SK-N-SH (cell line): ENCODE measurements around the gene METTL4. TPM values are rescaled to one million over a fixed set of nuclear protein-coding genes. Genes with fewer than 3 reads are reported as not detected.

Experiments
- CTCF ChIA-PET: fragments of 300-600, 350-600 bp; formaldehyde crosslinking; extraction: SDS; loops from one replicate; lab custom pipeline; 2021; lab: Yijun Ruan, JAX
- POLR2A ChIA-PET: fragments of 350-600 bp; sonication (Branson Sonifier 250); formaldehyde crosslinking; extraction: SDS; loops from one replicate; lab custom pipeline; 2020; ENCODE audit warnings: antibody characterized with exemption, inconsistent platforms; lab: Yijun Ruan, JAX
- DNase-seq: peaks from one replicate; pipeline ENCODE4 v3.0.0; 2012
- H2AFZ ChIP-seq: fragments of 200-600 bp; sonication (generic); 2 replicates; pipeline ENCODE4 v1.8.1; 2016; ENCODE audit warnings: antibody characterized with exemption, mild to moderate bottlenecking, low read depth
- H3F3A ChIP-seq: fragments of 200-600 bp; sonication (generic); replicated peaks from 2 replicates; pipeline ENCODE3; 2016; ENCODE audit warnings: antibody characterized with exemption, mild to moderate bottlenecking; ENCODE audit not compliant: insufficient read depth
- H3K27ac ChIP-seq, 2 experiments: fragments of 200-500 bp in 1 of 2; fragments of 200-600 bp in 1 of 2; sonication (Bioruptor generic) in 1 of 2; sonication (generic), shearing (Covaris generic) in 1 of 2; 2 replicates each; pipeline versions ENCODE4 v1.5.1 to v1.6.1; 2014 to 2016; ENCODE audit warnings: low read depth in 2 of 2, inconsistent platforms in 1 of 2, low read length in 1 of 2, mild to moderate bottlenecking in 1 of 2, mixed read lengths in 1 of 2
- H3K27me3 ChIP-seq: fragments of 200-600 bp; sonication (generic), shearing (Covaris generic); 2 replicates; pipeline ENCODE4 v1.6.1; 2016; ENCODE audit warnings: mixed run types; ENCODE audit not compliant: insufficient read depth
- H3K36me3 ChIP-seq, 2 experiments: fragments of 200-500 bp in 1 of 2; fragments of 200-600 bp in 1 of 2; sonication (Bioruptor generic) in 1 of 2; sonication (generic) in 1 of 2; replicated peaks in 1 of 2; 2 replicates each; pipeline versions ENCODE3 to v1.5.1; 2014 to 2016; ENCODE audit warnings: low read length in 1 of 2, mild to moderate bottlenecking in 1 of 2; ENCODE audit not compliant: insufficient read depth in 2 of 2, control insufficient read depth in 1 of 2
- H3K4me1 ChIP-seq, 2 experiments: fragments of 200-500 bp in 1 of 2; fragments of 200-600 bp in 1 of 2; sonication (Bioruptor generic) in 1 of 2; sonication (generic), shearing (Covaris generic) in 1 of 2; 2 replicates each; pipeline versions ENCODE4 v1.5.1 to v1.6.1; 2014 to 2016; ENCODE audit warnings: low read depth in 1 of 2, low read length in 1 of 2, mixed run types in 1 of 2; ENCODE audit not compliant: insufficient read depth in 2 of 2, control insufficient read depth in 1 of 2
- H3K4me2 ChIP-seq: fragments of 200-600 bp; sonication (generic), shearing (Covaris generic); 2 replicates; pipeline ENCODE4 v1.6.1; 2017; ENCODE audit warnings: mixed run types
- H3K4me3 ChIP-seq, 2 experiments: fragments of 200-500 bp in 1 of 2; fragments of 200-600 bp in 1 of 2; sonication (Bioruptor generic) in 1 of 2; sonication (generic), shearing (Covaris generic) in 1 of 2; 2 replicates each; pipeline versions ENCODE4 v1.5.1 to v1.8.1; 2014 to 2016; ENCODE audit warnings: low read depth in 2 of 2, inconsistent platforms in 1 of 2, low read length in 1 of 2, mild to moderate bottlenecking in 1 of 2, mixed read lengths in 1 of 2, moderate library complexity in 1 of 2
- H3K79me2 ChIP-seq: fragments of 200-600 bp; sonication (generic); 2 replicates; pipeline ENCODE4 v1.8.1; 2017; ENCODE audit warnings: mild to moderate bottlenecking; ENCODE audit not compliant: insufficient read depth
- H3K9ac ChIP-seq: fragments of 200-600 bp; sonication (generic); 2 replicates; pipeline ENCODE4 v1.6.1; 2017; ENCODE audit warnings: mixed run types
- H3K9me2 ChIP-seq: fragments of 200-600 bp; sonication (generic); 2 replicates; pipeline ENCODE4 v1.6.1; 2017; ENCODE audit warnings: mixed run types
- H3K9me3 ChIP-seq: fragments of 200-600 bp; sonication (generic); 2 replicates; pipeline ENCODE4 v1.6.1; 2017; ENCODE audit warnings: mixed run types, mild to moderate bottlenecking, moderate library complexity
- H4K20me1 ChIP-seq: fragments of 200-600 bp; sonication (generic); 2 replicates; pipeline ENCODE4 v1.6.1; 2017; ENCODE audit warnings: mild to moderate bottlenecking, mixed run types; ENCODE audit not compliant: insufficient read depth
- CHD2 ChIP-seq: fragments of 150-350 bp; IDR thresholded peaks from 2 replicates; pipeline ENCODE4 v1.6.1; 2018; ENCODE audit warnings: low read length; ENCODE audit not compliant: partially characterized antibody
- EP300 ChIP-seq, 2 experiments: IDR thresholded peaks; 2 replicates each; pipeline versions ENCODE4 v1.4.0 to v1.6.1; 2012; ENCODE audit warnings: borderline replicate concordance in 1 of 2, low read depth in 1 of 2, low read length in 1 of 2
- FOXJ3 ChIP-seq: sonication (generic); formaldehyde crosslinking; IDR thresholded peaks from 2 replicates; pipeline ENCODE4 v1.5.1; 2020; ENCODE audit warnings: mild to moderate bottlenecking, missing genetic modification reagents
- FOXM1 ChIP-seq: IDR thresholded peaks from 2 replicates; pipeline ENCODE4 v1.4.0; 2012; ENCODE audit warnings: low read depth, mild to moderate bottlenecking
- GATA2 ChIP-seq: sonication (generic); formaldehyde crosslinking; IDR thresholded peaks from 2 replicates; pipeline ENCODE4 v1.5.0; 2020; ENCODE audit warnings: mild to moderate bottlenecking, missing genetic modification reagents
- MAX ChIP-seq: IDR thresholded peaks from 2 replicates; pipeline ENCODE4 v1.4.0; 2012; ENCODE audit warnings: low read depth
- MXI1 ChIP-seq: IDR thresholded peaks from 2 replicates; pipeline ENCODE4 v1.6.1; 2012; ENCODE audit warnings: mild to moderate bottlenecking, low read depth, low read length, improper control_type of control experiment
- NFIC ChIP-seq: IDR thresholded peaks from 2 replicates; pipeline ENCODE4 v1.4.0; 2012; ENCODE audit warnings: borderline replicate concordance
- PBX3 ChIP-seq: IDR thresholded peaks from 2 replicates; pipeline ENCODE4; 2012
- RCOR1 ChIP-seq: fragments of 150-350 bp; IDR thresholded peaks from 2 replicates; pipeline ENCODE4 v1.6.1; 2017; ENCODE audit warnings: antibody characterized with exemption, low read length
- REST ChIP-seq: IDR thresholded peaks from 2 replicates; pipeline ENCODE4 v1.6.1; 2012; ENCODE audit warnings: mild to moderate bottlenecking, low read depth, low read length, moderate library complexity
- RFX5 ChIP-seq: IDR thresholded peaks from 2 replicates; pipeline ENCODE4 v1.6.1; 2012; ENCODE audit warnings: mild to moderate bottlenecking, improper control_type of control experiment, low read length
- SIN3A ChIP-seq: IDR thresholded peaks from 2 replicates; pipeline ENCODE4 v1.6.1; 2012; ENCODE audit warnings: low read depth, mild to moderate bottlenecking, low read length, moderate library complexity, borderline replicate concordance
- SMC3 ChIP-seq: IDR thresholded peaks from 2 replicates; pipeline ENCODE4 v1.6.1; 2012; ENCODE audit warnings: low read depth, low read length, improper control_type of control experiment
- TAF1 ChIP-seq: IDR thresholded peaks from 2 replicates; pipeline ENCODE4 v1.6.1; 2012; ENCODE audit warnings: low read depth, mild to moderate bottlenecking, low read length, moderate library complexity, borderline replicate concordance
- TEAD4 ChIP-seq: IDR thresholded peaks from 2 replicates; pipeline ENCODE4 v1.4.0; 2012; ENCODE audit warnings: mild to moderate bottlenecking, borderline replicate concordance; ENCODE audit not compliant: insufficient read depth
- USF1 ChIP-seq: IDR thresholded peaks from 2 replicates; pipeline ENCODE4 v1.4.0; 2012; ENCODE audit warnings: low read depth, borderline replicate concordance
- ZBTB33 ChIP-seq: IDR thresholded peaks from 2 replicates; pipeline ENCODE4 v1.4.0; 2012; ENCODE audit warnings: low read depth, borderline replicate concordance
- WGBS: methylation state at CpG from one replicate; pipeline ENCODE4 v1.1.6; 2017; ENCODE audit warnings: low lambda C conversion rate; 5-methylcytosine and 5-hydroxymethylcytosine counted together
- polyA plus RNA-seq, 3 experiments: library from polyadenylated mRNA; depleted of rRNA; stranded (reverse); fragments of >200 nt; gene quantifications; 2 replicates each; pipeline ENCODE4 v1.2.3, GENCODE V29; 2012

Gene METTL4
- polyA plus RNA-seq, 1 of the 3 experiments (the other 2 are of a cell fraction), result 2.9 TPM

- TF ChIP-seq REST, result no peak
- TF ChIP-seq PBX3, result no peak
- TF ChIP-seq TEAD4, result no peak
- TF ChIP-seq ZBTB33, result no peak
- TF ChIP-seq MAX, result no peak
- no peak for TF ChIP-seq EP300 (IDR thresholded peaks at IDR 0.05; ENCODE audit: borderline replicate concordance in 1 of 2, low read depth in 1 of 2, low read length in 1 of 2)
- TF ChIP-seq NFIC, result no peak
Measured at GRCh38 chr18:2497797-2498196, 73.5 kb downstream of the METTL4 start (continued).

GRCh38 chr18:2495381-2495780 lies 75.9 kb downstream of the METTL4 start:
- WGBS, result 86% methylated on average over 1 of the region's 1 CpG

More at GRCh38 chr18:2495381-2495780, 75.9 kb downstream of the METTL4 start:
- Histone ChIP-seq H3F3A (no peaks in the 10 kb centered on the region), H3K79me2 (no peaks in the 10 kb centered on the region), H3K4me2 (no peak overlapping the region), H2AFZ (no peak overlapping the region), H3K36me3 (no peaks in the 10 kb centered on the region), H4K20me1 (no peaks in the 10 kb centered on the region)
- no peak for DNase-seq
- CTCF ChIA-PET, result no interaction called here
- TF ChIP-seq TAF1, result no peak
- no peak for TF ChIP-seq USF1
- no peak for TF ChIP-seq RFX5
- TF ChIP-seq FOXM1, result no peak
- no peak for TF ChIP-seq SIN3A
- TF ChIP-seq SMC3, result no peak
- TF ChIP-seq MXI1, result no peak
- no peak for TF ChIP-seq GATA2
- TF ChIP-seq CHD2, result no peak
- no peak for TF ChIP-seq TEAD4
- no peak for TF ChIP-seq REST
- no peak for TF ChIP-seq RCOR1
- TF ChIP-seq FOXJ3 (CRISPR knock-in tag), result no peak
- TF ChIP-seq, all 33 proteins: peak for 0
- POLR2A ChIA-PET, result no interaction called here
- H3K27ac ChIP-seq, result no peak overlapping the region
- no peaks in the 10 kb centered on the region for H3K27me3 ChIP-seq
- H3K9me2 ChIP-seq, result no peaks in the 10 kb centered on the region
- H3K9ac ChIP-seq, result no peak overlapping the region
- no peaks in the 10 kb centered on the region for H3K9me3 ChIP-seq
- H3K4me3 ChIP-seq, result no peak overlapping the region
- no peaks in the 10 kb centered on the region for H3K4me1 ChIP-seq
